HG03442 (cell line): ENCODE results near the gene MED28.

Source experiments
- ATAC-seq: cut with Tn5 transposase; IDR thresholded peaks from one replicate; pipeline ENCODE4 v1.9.1; 2021; ENCODE audit warnings: mild to moderate bottlenecking, moderate library complexity; ENCODE audit not compliant: unreplicated experiment

The MED28 gene

DNA sequence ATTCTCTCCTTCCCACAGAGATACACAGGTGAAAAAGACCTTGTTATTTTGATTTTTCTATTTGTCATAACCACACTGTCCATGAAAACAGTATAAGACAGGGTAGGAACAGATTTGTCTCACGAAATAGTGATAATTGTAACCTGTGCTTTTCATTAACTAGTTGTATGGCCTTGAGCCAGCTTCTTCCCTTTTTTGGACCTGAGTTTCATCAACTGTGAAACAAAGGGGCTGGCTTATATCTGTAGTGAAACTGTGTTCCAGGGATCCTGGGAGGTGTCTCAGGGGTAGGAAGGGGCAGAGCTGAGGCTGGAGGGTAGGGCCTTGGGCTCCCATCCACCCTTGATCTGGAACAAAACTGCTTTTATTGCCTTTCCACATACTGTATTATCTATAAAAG, 50.9 kb downstream of the MED28 start:
- ATAC-seq = no peak

DNA sequence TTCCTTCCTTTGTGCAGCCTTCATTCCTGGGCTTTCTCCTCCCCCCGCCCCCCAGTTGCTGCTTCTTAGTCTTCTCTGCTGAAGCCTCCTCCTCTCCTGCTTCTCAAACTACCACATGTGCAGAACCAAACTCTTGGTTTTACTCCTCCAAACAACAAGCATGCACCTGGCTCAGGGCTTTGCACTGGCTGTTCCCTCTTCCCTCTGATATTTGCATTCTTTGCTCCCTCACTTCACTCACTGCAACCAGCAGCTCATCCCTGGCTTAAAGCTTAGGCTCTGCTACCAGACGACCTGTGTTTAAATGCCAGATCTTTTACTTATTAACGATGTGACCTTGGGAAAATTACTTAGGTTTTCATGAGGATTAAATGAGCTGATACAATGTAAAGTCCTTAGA, 51.4 kb downstream of the MED28 start:
- ATAC-seq = no peak

DNA sequence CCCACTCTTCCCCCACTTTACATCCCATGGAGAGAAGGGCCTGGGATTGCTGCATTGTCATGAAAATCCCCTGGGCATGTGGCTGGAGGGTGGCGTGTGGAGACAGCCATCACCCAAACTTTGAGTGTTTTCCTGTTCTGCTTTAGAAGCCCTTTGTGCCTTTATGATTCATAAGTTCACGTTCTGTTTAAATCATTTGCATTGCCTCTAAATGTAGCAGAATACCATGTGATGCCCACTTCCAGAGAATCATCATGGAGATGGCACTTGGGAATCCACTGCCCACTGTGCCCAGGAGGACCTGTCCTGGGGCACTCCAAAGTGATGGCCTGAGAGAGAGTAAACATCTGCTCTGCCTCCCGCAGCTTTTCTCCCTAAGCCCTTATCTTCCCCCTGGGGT, 52.8 kb downstream of the MED28 start:
- ATAC-seq = no peak

DNA sequence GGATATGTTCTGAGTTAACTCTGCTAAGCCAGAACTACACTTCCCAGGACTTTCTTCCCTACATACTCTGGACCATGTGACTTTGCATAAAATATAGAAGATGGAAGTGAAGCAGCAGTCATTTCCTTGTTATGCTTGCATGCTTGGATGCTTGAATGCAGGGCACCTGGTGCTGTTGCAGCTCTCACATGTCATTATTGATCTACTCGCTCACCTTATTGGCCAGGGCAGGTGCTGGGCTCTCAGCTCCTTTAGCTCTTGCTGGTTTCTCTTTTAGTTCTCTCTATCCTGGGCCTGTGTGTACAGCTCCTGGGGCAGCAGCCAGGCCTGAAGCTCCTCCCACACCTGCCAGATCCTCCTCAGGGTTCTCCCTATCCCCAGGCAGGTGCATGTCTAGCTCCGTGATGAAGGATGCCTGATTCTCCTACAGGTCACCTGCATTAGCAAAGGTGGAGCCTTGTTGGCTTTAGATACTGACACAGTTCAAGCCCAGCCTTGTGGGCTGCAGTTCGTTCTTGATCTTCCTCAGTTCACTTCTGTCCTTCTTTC, 53.3 kb downstream of the MED28 start:
- ATAC-seq = no peak

DNA sequence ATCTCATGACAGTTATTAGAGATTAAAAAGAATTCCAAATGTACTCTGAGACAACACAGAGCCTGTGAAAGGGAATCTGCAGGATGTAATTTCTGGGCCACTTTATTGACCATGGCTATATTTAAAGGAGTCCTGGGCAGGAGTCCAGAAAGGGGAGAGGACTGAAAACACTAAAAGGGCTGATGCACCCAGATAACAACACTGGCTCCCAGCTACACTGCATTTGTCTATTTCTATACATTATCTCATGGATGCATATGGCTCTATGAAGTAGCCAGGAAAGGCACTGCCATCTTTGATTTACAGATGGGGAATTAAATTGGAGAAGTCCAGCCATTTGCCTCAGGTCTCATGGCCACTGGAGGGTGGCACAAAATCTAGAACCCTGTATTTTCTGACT, 56.0 kb downstream of the MED28 start:
- no peak for ATAC-seq

DNA sequence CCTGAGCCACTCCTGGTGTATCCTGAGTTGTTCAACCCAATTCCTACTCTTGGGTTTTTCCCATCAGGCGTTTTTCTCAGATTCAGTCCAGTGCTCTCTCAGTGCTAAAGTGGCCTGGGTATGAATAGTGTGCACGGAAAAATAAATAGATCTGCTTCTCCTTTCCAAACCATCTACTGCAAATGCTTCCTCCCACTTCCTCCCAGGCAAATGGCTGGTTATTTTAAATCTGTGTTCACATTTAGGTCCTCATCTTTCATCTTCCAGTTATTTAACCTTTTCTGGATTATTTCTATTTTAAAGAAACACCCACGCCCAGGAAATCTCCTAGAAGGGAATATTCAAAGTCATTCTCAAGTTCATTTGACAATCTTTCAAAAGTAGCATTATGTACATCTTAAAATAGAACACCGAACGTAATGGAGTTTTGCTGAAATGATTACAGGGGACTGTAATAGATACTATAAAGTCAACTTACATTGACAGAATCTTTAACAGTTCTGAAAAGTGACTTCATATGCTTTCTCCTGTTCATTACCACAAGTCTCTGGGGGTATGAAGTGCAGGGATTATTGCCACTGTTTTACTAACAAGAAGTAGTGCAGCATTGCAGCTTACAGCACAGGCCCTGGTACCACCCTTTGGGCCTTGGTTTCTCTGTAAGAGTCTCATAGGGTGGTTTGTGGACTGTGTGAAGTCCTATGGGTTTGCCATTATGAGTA, 66.3 kb downstream of the MED28 start:
- ATAC-seq = no peak

DNA sequence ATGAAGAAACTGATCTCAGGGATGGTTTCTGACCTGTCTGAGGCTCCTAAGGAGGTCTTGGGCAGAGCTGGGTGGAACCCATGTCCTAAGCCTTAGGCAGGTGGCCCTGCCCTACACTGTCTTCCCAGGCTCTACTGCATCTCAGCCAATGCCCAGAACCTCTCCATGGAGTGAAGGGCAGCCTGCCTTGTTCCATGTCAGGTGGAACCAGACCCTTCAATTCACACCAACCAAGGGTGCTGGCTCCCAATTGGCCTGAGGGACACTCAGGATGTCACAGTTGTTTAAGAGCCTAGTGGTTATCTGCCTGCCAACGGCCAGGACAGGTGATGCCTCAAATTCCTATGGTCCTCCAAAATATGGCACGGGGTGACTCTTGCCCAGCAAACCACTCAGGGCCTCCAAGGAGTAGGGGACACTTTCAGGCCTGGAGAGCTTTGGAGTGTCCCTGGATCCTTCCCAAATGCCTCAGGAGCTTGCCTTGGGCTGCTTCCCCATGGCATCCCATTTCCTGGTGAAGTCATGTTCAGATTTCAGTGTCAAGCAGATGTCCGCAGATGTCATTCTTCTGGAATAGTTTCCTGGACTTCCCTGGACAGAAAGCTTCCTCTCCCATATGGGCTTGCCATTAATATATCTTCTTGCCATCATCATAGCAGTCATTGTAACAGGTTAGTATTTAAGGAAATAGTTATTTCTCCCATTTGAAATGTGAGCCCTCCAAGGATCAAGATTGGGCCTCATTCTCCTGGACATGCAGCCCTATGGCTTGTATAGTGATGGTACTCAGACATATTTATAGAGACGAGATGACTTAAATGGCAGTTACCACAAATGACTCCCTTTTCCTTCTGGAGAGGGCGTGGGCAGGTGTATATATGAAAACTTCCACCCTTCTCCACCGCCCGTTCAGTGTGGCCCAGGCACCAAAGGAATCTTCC, 67.1 kb downstream of the MED28 start:
- ATAC-seq = no peak

DNA sequence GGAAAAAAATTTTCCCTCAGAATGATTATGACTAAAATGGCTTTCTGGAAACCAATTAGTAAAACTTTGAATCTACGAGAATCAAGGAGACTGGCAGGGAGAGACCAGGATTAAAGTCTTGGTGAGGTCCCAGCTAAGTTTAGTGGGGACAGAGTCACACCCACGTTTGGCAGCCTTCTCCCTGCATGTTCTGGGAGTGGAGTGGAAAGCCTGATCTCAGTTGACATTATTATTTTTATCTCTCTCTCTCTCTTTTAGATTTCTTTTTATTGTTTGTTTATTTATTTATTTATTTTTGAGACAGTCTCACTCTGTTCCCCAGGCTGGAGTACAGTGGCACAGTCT, 67.8 kb downstream of the MED28 start:
- no peak for ATAC-seq
